ENCODE measurements around the gene IFRD2. TPM values are rescaled to one million over a fixed set of nuclear protein-coding genes. Genes with fewer than 3 reads are reported as not detected.

Gene IFRD2
- total and polyA plus RNA-seq, 2 of the 13 experiments (the other 11 are each of a cell fraction or from before 2014, with no cell fraction given) = 32.8 to 96.1 TPM

DNA sequence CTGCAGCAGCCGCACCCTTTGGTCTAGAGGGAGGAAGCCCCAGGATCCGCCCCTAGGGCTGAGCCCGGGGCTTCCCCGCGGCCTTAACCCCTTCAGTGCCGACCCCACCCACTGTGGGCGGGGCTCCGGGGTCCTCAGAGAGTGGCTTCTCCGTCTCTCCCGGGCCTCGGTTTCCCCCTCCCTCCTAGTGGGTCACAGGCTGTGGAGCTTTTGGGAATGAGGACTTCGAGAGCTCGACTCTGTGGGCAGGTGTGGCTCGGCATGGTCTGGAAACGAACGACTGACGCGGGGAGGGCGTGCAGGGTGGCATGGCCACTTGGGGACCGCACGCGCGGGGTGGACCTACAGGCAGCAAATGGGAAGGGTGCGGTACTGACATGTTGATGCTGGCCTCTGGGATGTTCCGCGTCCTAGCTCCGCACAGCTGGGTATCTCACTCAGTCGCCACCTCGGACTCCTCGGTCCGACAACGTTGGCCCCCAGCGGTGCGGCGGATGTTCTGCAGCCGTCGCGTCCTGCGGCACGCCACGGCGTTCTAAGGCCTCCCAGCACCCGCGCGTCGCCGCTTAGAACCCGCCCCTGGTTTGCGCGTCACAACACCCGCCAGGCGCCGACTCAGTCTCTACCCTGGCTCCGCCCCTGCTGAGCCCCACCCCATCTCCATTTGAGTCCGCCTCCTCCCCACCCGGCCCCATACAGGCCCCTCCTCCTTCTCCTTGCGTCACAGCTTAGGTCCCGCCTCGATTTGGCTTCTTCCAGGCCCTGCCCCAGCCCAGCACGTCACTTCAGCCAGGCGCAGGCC is 6.8 kb upstream of the IFRD2 start, which contains the start of the genes HYAL3 and NAA80 (continued):
- TF ChIP-seq, protein P1, sequence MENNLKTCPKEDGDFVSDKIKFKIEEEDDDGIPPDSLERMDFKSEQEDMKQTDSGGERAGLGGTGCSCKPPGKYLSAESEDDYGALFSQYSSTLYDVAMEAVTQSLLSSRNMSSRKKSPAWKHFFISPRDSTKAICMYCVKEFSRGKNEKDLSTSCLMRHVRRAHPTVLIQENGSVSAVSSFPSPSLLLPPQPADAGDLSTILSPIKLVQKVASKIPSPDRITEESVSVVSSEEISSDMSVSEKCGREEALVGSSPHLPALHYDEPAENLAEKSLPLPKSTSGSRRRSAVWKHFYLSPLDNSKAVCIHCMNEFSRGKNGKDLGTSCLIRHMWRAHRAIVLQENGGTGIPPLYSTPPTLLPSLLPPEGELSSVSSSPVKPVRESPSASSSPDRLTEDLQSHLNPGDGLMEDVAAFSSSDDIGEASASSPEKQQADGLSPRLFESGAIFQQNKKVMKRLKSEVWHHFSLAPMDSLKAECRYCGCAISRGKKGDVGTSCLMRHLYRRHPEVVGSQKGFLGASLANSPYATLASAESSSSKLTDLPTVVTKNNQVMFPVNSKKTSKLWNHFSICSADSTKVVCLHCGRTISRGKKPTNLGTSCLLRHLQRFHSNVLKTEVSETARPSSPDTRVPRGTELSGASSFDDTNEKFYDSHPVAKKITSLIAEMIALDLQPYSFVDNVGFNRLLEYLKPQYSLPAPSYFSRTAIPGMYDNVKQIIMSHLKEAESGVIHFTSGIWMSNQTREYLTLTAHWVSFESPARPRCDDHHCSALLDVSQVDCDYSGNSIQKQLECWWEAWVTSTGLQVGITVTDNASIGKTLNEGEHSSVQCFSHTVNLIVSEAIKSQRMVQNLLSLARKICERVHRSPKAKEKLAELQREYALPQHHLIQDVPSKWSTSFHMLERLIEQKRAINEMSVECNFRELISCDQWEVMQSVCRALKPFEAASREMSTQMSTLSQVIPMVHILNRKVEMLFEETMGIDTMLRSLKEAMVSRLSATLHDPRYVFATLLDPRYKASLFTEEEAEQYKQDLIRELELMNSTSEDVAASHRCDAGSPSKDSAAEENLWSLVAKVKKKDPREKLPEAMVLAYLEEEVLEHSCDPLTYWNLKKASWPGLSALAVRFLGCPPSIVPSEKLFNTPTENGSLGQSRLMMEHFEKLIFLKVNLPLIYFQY (CRISPR knock-in tag; IDR thresholded peaks at IDR 0.05; ENCODE audit: borderline replicate concordance) = no peak
- TF ChIP-seq ZSCAN22 (CRISPR knock-in tag; IDR thresholded peaks at IDR 0.05) = no peak
- peak; percentile 6; the same call in 1 of the 2 replicates for TF ChIP-seq ZNF589 (CRISPR knock-in tag; conservative IDR thresholded peaks at IDR 0.05)
- 0 out of 2 replicates have a peak, but pooled peaks have one; percentile 8 for TF ChIP-seq TMF1 (CRISPR knock-in tag; IDR thresholded peaks at IDR 0.05; ENCODE audit: low read depth)
- TF ChIP-seq ZFYVE20 (CRISPR knock-in tag; IDR thresholded peaks at IDR 0.05; ENCODE audit: borderline replicate concordance, low read depth) = no peak
- TF ChIP-seq ZNF792 (CRISPR knock-in tag; IDR thresholded peaks at IDR 0.05) = 0 out of 2 replicates have a peak, but pooled peaks have one; percentile 38
- TF ChIP-seq ZNF746 (CRISPR knock-in tag; IDR thresholded peaks at IDR 0.05) = no peak
- TF ChIP-seq, protein P2, sequence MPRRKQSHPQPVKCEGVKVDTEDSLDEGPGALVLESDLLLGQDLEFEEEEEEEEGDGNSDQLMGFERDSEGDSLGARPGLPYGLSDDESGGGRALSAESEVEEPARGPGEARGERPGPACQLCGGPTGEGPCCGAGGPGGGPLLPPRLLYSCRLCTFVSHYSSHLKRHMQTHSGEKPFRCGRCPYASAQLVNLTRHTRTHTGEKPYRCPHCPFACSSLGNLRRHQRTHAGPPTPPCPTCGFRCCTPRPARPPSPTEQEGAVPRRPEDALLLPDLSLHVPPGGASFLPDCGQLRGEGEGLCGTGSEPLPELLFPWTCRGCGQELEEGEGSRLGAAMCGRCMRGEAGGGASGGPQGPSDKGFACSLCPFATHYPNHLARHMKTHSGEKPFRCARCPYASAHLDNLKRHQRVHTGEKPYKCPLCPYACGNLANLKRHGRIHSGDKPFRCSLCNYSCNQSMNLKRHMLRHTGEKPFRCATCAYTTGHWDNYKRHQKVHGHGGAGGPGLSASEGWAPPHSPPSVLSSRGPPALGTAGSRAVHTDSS (CRISPR knock-in tag; conservative IDR thresholded peaks at IDR 0.05) = no peak
- TF ChIP-seq KMT2A (CRISPR knock-in tag; IDR thresholded peaks at IDR 0.05) = peak; percentile 40; the same call in 1 of the 2 replicates
- TF ChIP-seq MIXL1 (CRISPR knock-in tag; IDR thresholded peaks at IDR 0.05) = peak; percentile 35; the same call in 1 of the 2 replicates
- TF ChIP-seq GATA4 (IDR thresholded peaks at IDR 0.05; ENCODE audit: borderline replicate concordance, low read depth) = peak; percentile 51; the same call in 1 of the 2 replicates
- no peak for TF ChIP-seq MAFF (IDR thresholded peaks at IDR 0.05; ENCODE audit: low read depth, low read length)
- TF ChIP-seq RBFOX2 (IDR thresholded peaks at IDR 0.05; ENCODE audit: low read depth, low read length) = peak; percentile 94
- peak; percentile 32; the same call in 1 of the 2 replicates for TF ChIP-seq KAT8 (CRISPR knock-in tag; IDR thresholded peaks at IDR 0.05)
- TF ChIP-seq SALL1 (CRISPR knock-in tag; IDR thresholded peaks at IDR 0.05) = peak; percentile 66
- TF ChIP-seq, protein P3, sequence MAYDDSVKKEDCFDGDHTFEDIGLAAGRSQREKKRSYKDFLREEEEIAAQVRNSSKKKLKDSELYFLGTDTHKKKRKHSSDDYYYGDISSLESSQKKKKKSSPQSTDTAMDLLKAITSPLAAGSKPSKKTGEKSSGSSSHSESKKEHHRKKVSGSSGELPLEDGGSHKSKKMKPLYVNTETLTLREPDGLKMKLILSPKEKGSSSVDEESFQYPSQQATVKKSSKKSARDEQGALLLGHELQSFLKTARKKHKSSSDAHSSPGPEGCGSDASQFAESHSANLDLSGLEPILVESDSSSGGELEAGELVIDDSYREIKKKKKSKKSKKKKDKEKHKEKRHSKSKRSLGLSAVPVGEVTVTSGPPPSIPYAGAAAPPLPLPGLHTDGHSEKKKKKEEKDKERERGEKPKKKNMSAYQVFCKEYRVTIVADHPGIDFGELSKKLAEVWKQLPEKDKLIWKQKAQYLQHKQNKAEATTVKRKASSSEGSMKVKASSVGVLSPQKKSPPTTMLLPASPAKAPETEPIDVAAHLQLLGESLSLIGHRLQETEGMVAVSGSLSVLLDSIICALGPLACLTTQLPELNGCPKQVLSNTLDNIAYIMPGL (CRISPR knock-in tag; IDR thresholded peaks at IDR 0.05; ENCODE audit: borderline replicate concordance in 1 of 2, low read depth in 1 of 2) = peak in 1 of 2 experiments; percentile 79; a peak in 2 of 4 replicates
- TF ChIP-seq ZMYM3 (CRISPR knock-in tag; IDR thresholded peaks at IDR 0.05) = 0 out of 2 replicates have a peak, but pooled peaks have one; percentile 41
- peak; percentile 77; the same call in 1 of the 2 replicates for TF ChIP-seq ZNF772 (CRISPR knock-in tag; IDR thresholded peaks at IDR 0.05)
- 0 out of 2 replicates have a peak, but pooled peaks have one; percentile 66 for TF ChIP-seq ZNF10 (CRISPR knock-in tag; IDR thresholded peaks at IDR 0.05; ENCODE audit: borderline replicate concordance, low read depth)
- no peak for TF ChIP-seq GTF2F1 (IDR thresholded peaks at IDR 0.05; ENCODE audit: low read length)
- TF ChIP-seq NR1H2 (CRISPR knock-in tag; IDR thresholded peaks at IDR 0.05; ENCODE audit: borderline replicate concordance, low read depth) = 0 out of 2 replicates have a peak, but pooled peaks have one; percentile 60

Data from HepG2 (cell line).